ENCODE results near the gene LYPD6. TPM values are rescaled to one million over a fixed set of nuclear protein-coding genes. Genes with fewer than 3 reads are reported as not detected.
A peak's percentile ranks its signal among the peaks of the same experiment; 100 is the strongest.

The LYPD6 gene
- total and polyA plus RNA-seq, 2 donors (not counting 3 experiments of a cell fraction or from before 2014, with no cell fraction given) = 3.0 to 4.0 TPM

DNA sequence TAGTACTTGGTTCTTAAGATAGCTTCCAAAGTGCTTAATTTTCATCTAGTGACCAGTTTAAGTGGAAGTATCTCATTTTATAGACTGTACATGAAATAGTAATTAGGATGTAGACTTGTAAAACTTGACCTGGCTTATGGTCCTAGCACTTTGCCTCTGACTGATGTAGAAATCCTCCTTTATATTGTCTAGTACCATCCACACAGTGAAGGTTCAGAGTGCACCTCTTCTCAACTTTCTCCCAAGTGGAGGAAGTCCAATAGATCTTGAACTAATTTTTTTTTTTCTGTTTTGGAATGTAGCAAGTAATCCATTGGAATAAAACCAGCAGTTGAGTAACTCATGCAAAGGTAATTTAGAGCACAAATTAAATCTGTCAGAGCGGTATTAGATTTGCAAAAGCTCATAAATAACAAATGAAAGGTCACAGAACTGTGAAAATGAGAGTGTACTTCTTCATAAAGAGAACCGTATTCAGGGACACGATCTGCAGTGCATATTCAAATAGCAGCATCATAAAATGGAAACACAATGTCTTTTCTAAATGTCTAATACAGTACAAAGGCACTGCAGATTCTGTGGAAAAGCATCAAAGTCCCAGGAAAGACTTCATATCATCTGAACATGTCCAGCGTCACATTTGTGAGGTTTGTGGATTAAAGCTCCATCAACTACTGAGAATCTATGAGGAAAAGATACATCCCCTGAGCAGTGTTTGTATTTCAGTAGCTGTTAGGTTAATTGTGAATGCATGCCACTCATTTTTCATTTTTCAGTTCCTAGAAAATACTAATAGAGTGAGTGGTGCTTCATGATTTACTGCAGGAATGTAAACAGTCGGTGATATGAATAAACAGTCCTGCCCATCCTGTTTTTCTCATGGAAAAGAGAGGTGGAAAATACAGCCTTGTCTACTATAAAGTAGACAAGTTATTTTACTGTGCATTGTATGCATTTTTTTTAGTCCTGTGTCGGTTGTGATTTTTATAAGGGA is 100.7 kb downstream of the LYPD6 start:
- ChIA-PET CTCF (interaction anchor here (1.9 kb wide), 1 partner anchor 101 kb away, joined by 5 read pairs; the partner anchor contains the start of gene LYPD6), POLR2A (interaction anchor here (0.6 kb wide), 1 partner anchor 786 kb away, joined by 14 read pairs; no protein-coding TSS in a partner anchor)
- no peak overlapping the region for H3K4me3 ChIP-seq (replicated peaks in 1 of 3; ENCODE audit: insufficient read depth in 1 of 3, low read depth in 1 of 3, low read length in 3 of 3)
- no peaks in the 10 kb centered on the region for H3K79me2 ChIP-seq (ENCODE audit: control insufficient read depth, insufficient read depth, low read length)
- H3K9ac ChIP-seq (replicated peaks; ENCODE audit: extremely low read depth, insufficient read depth, low read length) = no peak overlapping the region
- H3K36me3 ChIP-seq (ENCODE audit: control insufficient read depth in 2 of 2, extremely low read depth in 1 of 2, insufficient read depth in 2 of 2, low read length in 2 of 2) = no peaks in the 10 kb centered on the region
- no peaks in the 10 kb centered on the region for H4K20me1 ChIP-seq (replicated peaks; ENCODE audit: control insufficient read depth, extremely low read depth, insufficient read depth, low read length)
- BruUV-seq (replicated peaks) = no TSS peak
- no peaks in the 10 kb centered on the region for H3K27me3 ChIP-seq (ENCODE audit: control insufficient read depth in 2 of 2, insufficient read depth in 2 of 2, low read length in 2 of 2)
- intact Hi-C loops (cut with micrococcal nuclease) (no loop called here), dilution Hi-C loops (cut with MboI; ENCODE audit: extremely low pct_ligation_motif_present, low sequenced_read_pairs) (no loop called here)
- no peak overlapping the region for H3K4me2 ChIP-seq (ENCODE audit: insufficient read depth, low read length)
- no peaks in the 10 kb centered on the region for H3K4me1 ChIP-seq (ENCODE audit: control insufficient read depth, extremely low read depth, insufficient read depth, low read length)
- no peaks in the 10 kb centered on the region for H3K9me3 ChIP-seq (replicated peaks; ENCODE audit: control insufficient read depth, insufficient read depth, low read length)
- no peak for TF ChIP-seq GATA2 (IDR thresholded peaks at IDR 0.05; ENCODE audit: insufficient read depth, insufficient read length, low read depth, low read length)
- TF ChIP-seq, protein P1, sequence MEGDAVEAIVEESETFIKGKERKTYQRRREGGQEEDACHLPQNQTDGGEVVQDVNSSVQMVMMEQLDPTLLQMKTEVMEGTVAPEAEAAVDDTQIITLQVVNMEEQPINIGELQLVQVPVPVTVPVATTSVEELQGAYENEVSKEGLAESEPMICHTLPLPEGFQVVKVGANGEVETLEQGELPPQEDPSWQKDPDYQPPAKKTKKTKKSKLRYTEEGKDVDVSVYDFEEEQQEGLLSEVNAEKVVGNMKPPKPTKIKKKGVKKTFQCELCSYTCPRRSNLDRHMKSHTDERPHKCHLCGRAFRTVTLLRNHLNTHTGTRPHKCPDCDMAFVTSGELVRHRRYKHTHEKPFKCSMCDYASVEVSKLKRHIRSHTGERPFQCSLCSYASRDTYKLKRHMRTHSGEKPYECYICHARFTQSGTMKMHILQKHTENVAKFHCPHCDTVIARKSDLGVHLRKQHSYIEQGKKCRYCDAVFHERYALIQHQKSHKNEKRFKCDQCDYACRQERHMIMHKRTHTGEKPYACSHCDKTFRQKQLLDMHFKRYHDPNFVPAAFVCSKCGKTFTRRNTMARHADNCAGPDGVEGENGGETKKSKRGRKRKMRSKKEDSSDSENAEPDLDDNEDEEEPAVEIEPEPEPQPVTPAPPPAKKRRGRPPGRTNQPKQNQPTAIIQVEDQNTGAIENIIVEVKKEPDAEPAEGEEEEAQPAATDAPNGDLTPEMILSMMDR (IDR thresholded peaks at IDR 0.05; ENCODE audit: extremely low read depth in 1 of 2, insufficient read depth in 1 of 2, low read depth in 1 of 2, low read length in 2 of 2) = no peak
- H3K9me1 ChIP-seq (replicated peaks; ENCODE audit: control insufficient read depth, extremely low read depth, insufficient read depth, low read length) = no peaks in the 10 kb centered on the region
- peak; percentile 13 for DNase-seq (ENCODE audit: low read depth, low spot score)
- H3K27ac ChIP-seq (ENCODE audit: insufficient read depth, low read depth, low read length) = no peak overlapping the region
- FAIRE-seq = no peak
- no peak overlapping the region for H2AFZ ChIP-seq (ENCODE audit: low read depth, low read length)

Data from endothelial cell of umbilical vein (primary cell).